Measurements from ENCODE around the gene TXNDC15. TPM values are rescaled to one million over a fixed set of nuclear protein-coding genes. Genes with fewer than 3 reads are reported as not detected.

The TXNDC15 gene
- total RNA-seq, 1 experiment from 2014 or later = 19.5 TPM

DNA sequence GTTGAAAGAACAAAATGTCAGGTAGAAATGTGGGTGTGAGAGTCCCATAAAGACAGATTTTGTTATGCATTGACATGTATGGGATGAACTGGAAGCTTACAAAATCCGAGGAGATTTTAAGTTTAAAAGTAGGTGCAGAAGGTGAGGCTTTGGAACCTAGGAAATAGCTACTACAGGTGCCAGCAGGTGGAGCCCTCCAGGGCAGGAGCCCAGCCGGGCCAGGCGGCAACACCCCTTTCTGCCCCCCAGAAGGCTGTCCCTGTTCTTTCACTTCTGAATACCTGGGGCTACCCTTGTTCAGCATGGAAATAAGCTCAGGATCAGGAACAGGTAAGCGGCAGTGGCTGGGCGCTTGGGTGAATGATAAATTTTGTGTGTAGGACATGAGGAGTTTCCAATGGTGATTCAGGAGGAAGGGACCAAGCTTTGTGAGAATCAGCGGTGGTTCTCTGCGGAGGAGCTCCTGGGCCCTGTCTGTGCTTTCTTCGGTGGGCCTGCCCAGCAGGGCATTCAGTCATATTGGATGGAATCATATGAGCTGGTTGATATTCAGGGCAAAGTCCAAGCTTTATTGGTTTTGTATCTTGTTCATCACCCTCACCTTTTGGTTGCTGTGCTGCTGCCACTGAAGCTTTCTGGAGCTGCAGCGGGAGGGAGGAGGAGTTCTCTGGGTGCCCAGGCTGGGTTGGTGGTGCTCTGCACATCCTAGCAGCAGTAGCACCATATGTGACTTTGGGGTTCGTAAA, 43.1 kb downstream of the TXNDC15 start:
- POLR2A ChIA-PET (ENCODE audit: unreplicated experiment) = interaction anchor here (0.6 kb wide), 2 partner anchors 226 to 1024 kb away, joined by 3 to 13 read pairs; no protein-coding TSS in a partner anchor
- Histone ChIP-seq H3K4me1 (replicated peaks; ENCODE audit: insufficient read depth) (no peaks in the 10 kb centered on the region), H3K9me3 (ENCODE audit: insufficient read depth, low read depth) (no peaks in the 10 kb centered on the region), H3F3A (ENCODE audit: insufficient read depth, low read depth) (no peaks in the 10 kb centered on the region), H3K4me3 (no peak overlapping the region), H3K27ac (no peak overlapping the region), H2AFZ (no peak overlapping the region), H4K20me1 (ENCODE audit: insufficient read depth) (peaks cover 6% of the 10 kb centered on the region; the same call in 1 of the 2 replicates), H3K79me2 (ENCODE audit: low read depth) (no peaks in the 10 kb centered on the region), H3K4me2 (no peak overlapping the region), H3K9me2 (ENCODE audit: insufficient read depth) (no peaks in the 10 kb centered on the region), H3K27me3 (ENCODE audit: insufficient read depth, low read depth) (no peaks in the 10 kb centered on the region), H3K36me3 (ENCODE audit: low read depth) (0 out of 2 replicates have a peak, but pooled peaks cover 8% of the 10 kb centered on the region)
- CTCF ChIA-PET = interaction anchor here (1.0 kb wide), 1 partner anchor 275 kb away, joined by 3 read pairs; no protein-coding TSS in a partner anchor
- no peak for DNase-seq
- no TSS peak for BruUV-seq (replicated peaks)
- no peak for TF ChIP-seq EZH2 (IDR thresholded peaks at IDR 0.05; ENCODE audit: low read depth)
- TF ChIP-seq, protein P1, sequence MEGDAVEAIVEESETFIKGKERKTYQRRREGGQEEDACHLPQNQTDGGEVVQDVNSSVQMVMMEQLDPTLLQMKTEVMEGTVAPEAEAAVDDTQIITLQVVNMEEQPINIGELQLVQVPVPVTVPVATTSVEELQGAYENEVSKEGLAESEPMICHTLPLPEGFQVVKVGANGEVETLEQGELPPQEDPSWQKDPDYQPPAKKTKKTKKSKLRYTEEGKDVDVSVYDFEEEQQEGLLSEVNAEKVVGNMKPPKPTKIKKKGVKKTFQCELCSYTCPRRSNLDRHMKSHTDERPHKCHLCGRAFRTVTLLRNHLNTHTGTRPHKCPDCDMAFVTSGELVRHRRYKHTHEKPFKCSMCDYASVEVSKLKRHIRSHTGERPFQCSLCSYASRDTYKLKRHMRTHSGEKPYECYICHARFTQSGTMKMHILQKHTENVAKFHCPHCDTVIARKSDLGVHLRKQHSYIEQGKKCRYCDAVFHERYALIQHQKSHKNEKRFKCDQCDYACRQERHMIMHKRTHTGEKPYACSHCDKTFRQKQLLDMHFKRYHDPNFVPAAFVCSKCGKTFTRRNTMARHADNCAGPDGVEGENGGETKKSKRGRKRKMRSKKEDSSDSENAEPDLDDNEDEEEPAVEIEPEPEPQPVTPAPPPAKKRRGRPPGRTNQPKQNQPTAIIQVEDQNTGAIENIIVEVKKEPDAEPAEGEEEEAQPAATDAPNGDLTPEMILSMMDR (conservative IDR thresholded peaks at IDR 0.05) = peak; percentile 64
- intact Hi-C loops (cut with micrococcal nuclease; ENCODE audit: unreplicated experiment) = loop anchor here (1.0 to 10.0 kb wide), 2 partner anchors 217 to 418 kb away; no protein-coding TSS in a partner anchor

DNA sequence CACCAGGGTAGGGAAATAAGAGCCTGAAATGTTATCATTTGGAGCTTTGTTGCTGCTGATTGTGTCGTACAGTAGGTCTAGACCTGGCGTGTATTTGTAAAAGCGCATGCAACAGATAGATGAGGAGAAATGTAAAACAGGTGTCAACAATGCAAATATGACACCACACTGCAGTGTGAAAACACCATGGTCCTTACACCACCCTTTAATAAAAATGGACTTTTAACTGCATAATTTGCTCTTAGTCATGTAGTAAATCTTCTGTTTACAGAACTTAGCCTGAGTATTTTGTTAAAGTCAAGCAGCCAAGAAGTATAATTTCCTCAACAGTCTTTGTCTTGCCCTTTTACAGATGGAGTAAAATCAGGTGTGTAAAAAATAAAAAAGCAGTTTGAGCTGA, 44.7 kb downstream of the TXNDC15 start:
- 0 out of 2 replicates have a peak, but pooled peaks cover 10% of the 10 kb centered on the region for H3K36me3 ChIP-seq (ENCODE audit: low read depth)
- no peaks in the 10 kb centered on the region for H3K79me2 ChIP-seq (ENCODE audit: low read depth)
- BruUV-seq (replicated peaks) = no TSS peak
- no peak overlapping the region for H3K4me2 ChIP-seq
- H4K20me1 ChIP-seq (ENCODE audit: insufficient read depth) = peaks cover 6% of the 10 kb centered on the region; the same call in 1 of the 2 replicates
- no peaks in the 10 kb centered on the region for H3K9me2 ChIP-seq (ENCODE audit: insufficient read depth)
- CTCF ChIA-PET = no interaction called here
- no peaks in the 10 kb centered on the region for H3K9me3 ChIP-seq (ENCODE audit: insufficient read depth, low read depth)
- H3K4me1 ChIP-seq (replicated peaks; ENCODE audit: insufficient read depth) = no peaks in the 10 kb centered on the region
- H2AFZ ChIP-seq = no peak overlapping the region
- DNase-seq = no peak
- no peak overlapping the region for H3K4me3 ChIP-seq
- H3K27ac ChIP-seq = no peak overlapping the region
- POLR2A ChIA-PET (ENCODE audit: unreplicated experiment) = no interaction called here
- intact Hi-C loops (cut with micrococcal nuclease; ENCODE audit: unreplicated experiment) = loop anchor here (10.0 kb wide), 1 partner anchor 416 kb away; no protein-coding TSS in a partner anchor
- H3F3A ChIP-seq (ENCODE audit: insufficient read depth, low read depth) = no peaks in the 10 kb centered on the region
- no peak for TF ChIP-seq EZH2 (IDR thresholded peaks at IDR 0.05; ENCODE audit: low read depth)
- TF ChIP-seq, protein P1 (conservative IDR thresholded peaks at IDR 0.05) = no peak
- H3K27me3 ChIP-seq (ENCODE audit: insufficient read depth, low read depth) = no peaks in the 10 kb centered on the region

DNA sequence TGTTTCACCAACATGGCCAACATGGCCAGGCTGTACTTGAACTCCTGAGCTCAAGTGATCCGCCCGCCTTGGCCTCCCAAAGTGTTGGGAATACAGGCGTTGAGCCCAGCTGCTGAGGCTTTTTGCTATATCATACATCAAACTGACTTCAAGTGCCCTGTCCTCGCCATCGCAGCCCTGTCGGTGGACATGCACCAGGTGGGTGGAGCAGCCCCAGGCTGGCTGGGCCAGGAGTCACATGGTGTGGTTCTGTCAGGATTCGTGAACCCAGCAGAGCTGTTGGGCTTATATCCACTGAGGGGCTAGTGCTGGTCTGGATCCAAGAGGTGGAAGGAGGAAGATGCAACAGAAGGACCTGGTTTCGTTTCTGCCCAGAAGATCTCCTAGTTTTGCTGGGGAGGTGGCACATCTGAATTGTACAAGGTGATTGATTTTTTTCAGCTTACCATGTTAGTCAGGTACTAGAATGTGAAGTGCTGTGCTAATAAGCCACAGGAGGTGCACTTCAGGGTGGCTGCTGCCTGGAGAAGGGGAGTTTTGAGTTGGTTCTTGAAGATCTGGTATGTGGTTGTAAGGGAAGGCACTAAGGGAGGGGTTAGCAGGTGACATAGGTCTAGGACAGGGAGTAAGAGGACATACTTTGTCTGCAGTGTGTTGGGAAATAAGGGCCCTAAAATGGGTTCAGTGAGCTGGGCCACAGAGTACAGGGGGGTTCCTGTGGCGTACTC, 46.8 kb downstream of the TXNDC15 start:
- H3K9me2 ChIP-seq (ENCODE audit: insufficient read depth) = no peaks in the 10 kb centered on the region
- no peak overlapping the region for H2AFZ ChIP-seq
- H3K4me3 ChIP-seq = no peak overlapping the region
- H3K79me2 ChIP-seq (ENCODE audit: low read depth) = no peaks in the 10 kb centered on the region
- intact Hi-C loops (cut with micrococcal nuclease; ENCODE audit: unreplicated experiment) = no loop called here
- peaks cover 6% of the 10 kb centered on the region; the same call in 1 of the 2 replicates for H4K20me1 ChIP-seq (ENCODE audit: insufficient read depth)
- H3K27me3 ChIP-seq (ENCODE audit: insufficient read depth, low read depth) = no peaks in the 10 kb centered on the region
- no peak for DNase-seq
- POLR2A ChIA-PET (ENCODE audit: unreplicated experiment) = no interaction called here
- no peaks in the 10 kb centered on the region for H3K9me3 ChIP-seq (ENCODE audit: insufficient read depth, low read depth)
- CTCF ChIA-PET = no interaction called here
- no peak overlapping the region for H3K27ac ChIP-seq
- H3K36me3 ChIP-seq (ENCODE audit: low read depth) = 0 out of 2 replicates have a peak, but pooled peaks cover 10% of the 10 kb centered on the region
- no TSS peak for BruUV-seq (replicated peaks)
- TF ChIP-seq, protein P1 (conservative IDR thresholded peaks at IDR 0.05) = no peak
- TF ChIP-seq EZH2 (IDR thresholded peaks at IDR 0.05; ENCODE audit: low read depth) = no peak
- H3K4me2 ChIP-seq = no peak overlapping the region
- H3F3A ChIP-seq (ENCODE audit: insufficient read depth, low read depth) = no peaks in the 10 kb centered on the region
- H3K4me1 ChIP-seq (replicated peaks; ENCODE audit: insufficient read depth) = no peaks in the 10 kb centered on the region

All from PC-9 (cell line).